HepG2 (cell line): ENCODE data around the gene ING5. TPM values are rescaled to one million over a fixed set of nuclear protein-coding genes. Genes with fewer than 3 reads are reported as not detected.

ENCODE experiments used
- AHR ChIP-seq: IDR thresholded peaks from 2 replicates; pipeline ENCODE4 v1.6.1; 2018; ENCODE audit warnings: missing genetic modification reagents, missing compliant biosample characterization
- ASH2L ChIP-seq: fragments of 300-600, 200-600 bp; sonication (generic); IDR thresholded peaks from 2 replicates; pipeline ENCODE4 v1.7.0; 2017; ENCODE audit warnings: low read depth, mild to moderate bottlenecking, moderate library complexity, mixed read lengths, low read length; ENCODE audit not compliant: insufficient read length
- DNMT1 ChIP-seq: sonication (generic); formaldehyde crosslinking; IDR thresholded peaks from 2 replicates; pipeline ENCODE4 v1.5.1; 2020; ENCODE audit warnings: mild to moderate bottlenecking, missing genetic modification reagents
- HES4 ChIP-seq: sonication (generic); formaldehyde crosslinking; IDR thresholded peaks from 2 replicates; pipeline ENCODE4 v1.9.0; 2021; ENCODE audit warnings: mild to moderate bottlenecking, missing genetic modification reagents, borderline replicate concordance
- MAFG ChIP-seq: sonication (generic); formaldehyde crosslinking; IDR thresholded peaks from 2 replicates; pipeline ENCODE4 v1.5.1; 2020; ENCODE audit warnings: mild to moderate bottlenecking, missing genetic modification reagents
- PRDM4 ChIP-seq: sonication (generic); formaldehyde crosslinking; IDR thresholded peaks from 2 replicates; pipeline ENCODE4 v1.9.0; 2021; ENCODE audit warnings: missing genetic modification reagents, borderline replicate concordance
- ZBTB8A ChIP-seq: sonication (generic); formaldehyde crosslinking; IDR thresholded peaks from 2 replicates; pipeline ENCODE4 v1.4.0; 2020; ENCODE audit warnings: mild to moderate bottlenecking, low read depth, missing genetic modification reagents, borderline replicate concordance
- ZMYM4 ChIP-seq: sonication (generic); formaldehyde crosslinking; IDR thresholded peaks from 2 replicates; pipeline ENCODE4 v1.8.1; 2023; ENCODE audit warnings: mild to moderate bottlenecking, missing genetic modification reagents
- ZNF251 ChIP-seq: sonication (generic); formaldehyde crosslinking; IDR thresholded peaks from 2 replicates; pipeline ENCODE4 v1.9.0; 2021; ENCODE audit warnings: mild to moderate bottlenecking, missing genetic modification reagents
- ZNF33B ChIP-seq: sonication (generic); formaldehyde crosslinking; IDR thresholded peaks from 2 replicates; pipeline ENCODE4 v1.5.1; 2020; ENCODE audit warnings: mild to moderate bottlenecking, missing genetic modification reagents
- ZNF567 ChIP-seq: sonication (generic); formaldehyde crosslinking; IDR thresholded peaks from 2 replicates; pipeline ENCODE4 v1.8.1; 2023; ENCODE audit warnings: mild to moderate bottlenecking, missing genetic modification reagents, borderline replicate concordance
- ZNF660 ChIP-seq: sonication (generic); formaldehyde crosslinking; IDR thresholded peaks from 2 replicates; pipeline ENCODE4 v1.5.1; 2020; ENCODE audit warnings: mild to moderate bottlenecking, low read depth, missing genetic modification reagents, borderline replicate concordance
- ZNF737 ChIP-seq: sonication (generic); formaldehyde crosslinking; IDR thresholded peaks from 2 replicates; pipeline ENCODE4 v1.5.0; 2020; ENCODE audit warnings: missing genetic modification reagents, mild to moderate bottlenecking, borderline replicate concordance
- ZNF775 ChIP-seq: sonication (generic); formaldehyde crosslinking; IDR thresholded peaks from 2 replicates; pipeline ENCODE4 v1.4.0; 2020; ENCODE audit warnings: missing genetic modification reagents, mild to moderate bottlenecking, moderate library complexity, borderline replicate concordance
- ZNF782 ChIP-seq: sonication (generic); formaldehyde crosslinking; IDR thresholded peaks from 2 replicates; pipeline ENCODE4 v1.4.0; 2020; ENCODE audit warnings: missing genetic modification reagents, mild to moderate bottlenecking, borderline replicate concordance
- polyA plus RNA-seq, 8 experiments: library from polyadenylated mRNA; depleted of rRNA in 3 of 8; stranded (reverse) in 7 of 8; unstranded in 1 of 8; fragments of >200 nt; fragmentation: Illumina TruSeq in 4 of 8; extraction: Trizol in 4 of 8; gene quantifications; 2 replicates each; pipeline versions ENCODE4 v1.2.1 to v1.2.3, GENCODE V29; 2011 to 2016; ENCODE audit warnings: low read depth in 4 of 8, missing spikeins in 1 of 8, mixed read lengths in 1 of 8; ENCODE audit not compliant: insufficient read depth in 1 of 8
- total RNA-seq, 5 experiments: library from RNA; depleted of rRNA; stranded (reverse); fragments of >200 nt; fragmentation: Illumina TruSeq; extraction: Trizol; gene quantifications; 2 replicates each; pipeline ENCODE4 v1.2.3, GENCODE V29; 2016; ENCODE audit warnings: low read depth in 1 of 5
- TF ChIP-seq, protein P1 (sequence below): sonication (generic); formaldehyde crosslinking; IDR thresholded peaks from 2 replicates; pipeline ENCODE4 v1.4.0; 2020; ENCODE audit warnings: missing genetic modification reagents, borderline replicate concordance
- TF ChIP-seq, protein P2 (sequence below): sonication (generic); formaldehyde crosslinking; IDR thresholded peaks from 2 replicates; pipeline ENCODE4 v1.5.0; 2020; ENCODE audit warnings: mild to moderate bottlenecking, missing genetic modification reagents, borderline replicate concordance

Gene ING5
- total and polyA plus RNA-seq, 2 of the 13 experiments (the other 11 are each of a cell fraction or from before 2014, with no cell fraction given): 61.9 to 71.9 TPM

- TF ChIP-seq, protein P1, sequence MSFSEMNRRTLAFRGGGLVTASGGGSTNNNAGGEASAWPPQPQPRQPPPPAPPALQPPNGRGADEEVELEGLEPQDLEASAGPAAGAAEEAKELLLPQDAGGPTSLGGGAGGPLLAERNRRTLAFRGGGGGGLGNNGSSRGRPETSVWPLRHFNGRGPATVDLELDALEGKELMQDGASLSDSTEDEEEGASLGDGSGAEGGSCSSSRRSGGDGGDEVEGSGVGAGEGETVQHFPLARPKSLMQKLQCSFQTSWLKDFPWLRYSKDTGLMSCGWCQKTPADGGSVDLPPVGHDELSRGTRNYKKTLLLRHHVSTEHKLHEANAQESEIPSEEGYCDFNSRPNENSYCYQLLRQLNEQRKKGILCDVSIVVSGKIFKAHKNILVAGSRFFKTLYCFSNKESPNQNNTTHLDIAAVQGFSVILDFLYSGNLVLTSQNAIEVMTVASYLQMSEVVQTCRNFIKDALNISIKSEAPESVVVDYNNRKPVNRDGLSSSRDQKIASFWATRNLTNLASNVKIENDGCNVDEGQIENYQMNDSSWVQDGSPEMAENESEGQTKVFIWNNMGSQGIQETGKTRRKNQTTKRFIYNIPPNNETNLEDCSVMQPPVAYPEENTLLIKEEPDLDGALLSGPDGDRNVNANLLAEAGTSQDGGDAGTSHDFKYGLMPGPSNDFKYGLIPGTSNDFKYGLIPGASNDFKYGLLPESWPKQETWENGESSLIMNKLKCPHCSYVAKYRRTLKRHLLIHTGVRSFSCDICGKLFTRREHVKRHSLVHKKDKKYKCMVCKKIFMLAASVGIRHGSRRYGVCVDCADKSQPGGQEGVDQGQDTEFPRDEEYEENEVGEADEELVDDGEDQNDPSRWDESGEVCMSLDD: peak; percentile 49; the same call in 1 of the 2 replicates
- peak; percentile 95 for TF ChIP-seq ZNF33B
- TF ChIP-seq AHR (CRISPR knock-in tag): peak; percentile 31
- no peak for TF ChIP-seq ZNF251 (CRISPR knock-in tag)
- peak; percentile 88 for TF ChIP-seq ZNF737 (CRISPR knock-in tag)
- TF ChIP-seq, protein P2, sequence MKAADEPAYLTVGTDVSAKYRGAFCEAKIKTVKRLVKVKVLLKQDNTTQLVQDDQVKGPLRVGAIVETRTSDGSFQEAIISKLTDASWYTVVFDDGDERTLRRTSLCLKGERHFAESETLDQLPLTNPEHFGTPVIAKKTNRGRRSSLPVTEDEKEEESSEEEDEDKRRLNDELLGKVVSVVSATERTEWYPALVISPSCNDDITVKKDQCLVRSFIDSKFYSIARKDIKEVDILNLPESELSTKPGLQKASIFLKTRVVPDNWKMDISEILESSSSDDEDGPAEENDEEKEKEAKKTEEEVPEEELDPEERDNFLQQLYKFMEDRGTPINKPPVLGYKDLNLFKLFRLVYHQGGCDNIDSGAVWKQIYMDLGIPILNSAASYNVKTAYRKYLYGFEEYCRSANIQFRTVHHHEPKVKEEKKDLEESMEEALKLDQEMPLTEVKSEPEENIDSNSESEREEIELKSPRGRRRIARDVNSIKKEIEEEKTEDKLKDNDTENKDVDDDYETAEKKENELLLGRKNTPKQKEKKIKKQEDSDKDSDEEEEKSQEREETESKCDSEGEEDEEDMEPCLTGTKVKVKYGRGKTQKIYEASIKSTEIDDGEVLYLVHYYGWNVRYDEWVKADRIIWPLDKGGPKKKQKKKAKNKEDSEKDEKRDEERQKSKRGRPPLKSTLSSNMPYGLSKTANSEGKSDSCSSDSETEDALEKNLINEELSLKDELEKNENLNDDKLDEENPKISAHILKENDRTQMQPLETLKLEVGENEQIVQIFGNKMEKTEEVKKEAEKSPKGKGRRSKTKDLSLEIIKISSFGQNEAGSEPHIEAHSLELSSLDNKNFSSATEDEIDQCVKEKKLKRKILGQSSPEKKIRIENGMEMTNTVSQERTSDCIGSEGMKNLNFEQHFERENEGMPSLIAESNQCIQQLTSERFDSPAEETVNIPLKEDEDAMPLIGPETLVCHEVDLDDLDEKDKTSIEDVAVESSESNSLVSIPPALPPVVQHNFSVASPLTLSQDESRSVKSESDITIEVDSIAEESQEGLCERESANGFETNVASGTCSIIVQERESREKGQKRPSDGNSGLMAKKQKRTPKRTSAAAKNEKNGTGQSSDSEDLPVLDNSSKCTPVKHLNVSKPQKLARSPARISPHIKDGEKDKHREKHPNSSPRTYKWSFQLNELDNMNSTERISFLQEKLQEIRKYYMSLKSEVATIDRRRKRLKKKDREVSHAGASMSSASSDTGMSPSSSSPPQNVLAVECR (CRISPR knock-in tag): peak; percentile 66; the same call in 1 of the 2 replicates
- 0 out of 2 replicates have a peak, but pooled peaks have one; percentile 89 for TF ChIP-seq ZNF775 (CRISPR knock-in tag)
- TF ChIP-seq MAFG (CRISPR knock-in tag): no peak
- TF ChIP-seq ZMYM4 (CRISPR knock-in tag): no peak; the same call in 1 of the 2 replicates
- TF ChIP-seq PRDM4: 0 out of 2 replicates have a peak, but pooled peaks have one; percentile 46
- peak; percentile 27; the same call in 1 of the 2 replicates for TF ChIP-seq ZBTB8A (CRISPR knock-in tag)
- TF ChIP-seq ASH2L: peak; percentile 59
- peak; percentile 98 for TF ChIP-seq HES4
- TF ChIP-seq ZNF567: peak; percentile 69; the same call in 1 of the 2 replicates
- TF ChIP-seq DNMT1 (CRISPR knock-in tag): peak; percentile 80; the same call in 1 of the 2 replicates
- no peak; the same call in 1 of the 2 replicates for TF ChIP-seq ZNF660 (CRISPR knock-in tag)
- TF ChIP-seq ZNF782 (CRISPR knock-in tag): no peak
Observed at GRCh38 chr2:241771286-241772062, 69.6 kb downstream of the ING5 start (continued).
